HEK293 (cell line): ENCODE results near the gene CTNNB1.

Experiments used
- CTCF ChIA-PET: fragments of 350-600 bp; formaldehyde crosslinking; extraction: SDS; loops from one replicate; lab custom pipeline; 2021; ENCODE audit warnings: antibody characterized with exemption; lab: Yijun Ruan, JAX
- POLR2A ChIA-PET: fragments of 300-600 bp; formaldehyde crosslinking; extraction: SDS; loops from one replicate; lab custom pipeline; 2020; ENCODE audit warnings: antibody characterized with exemption, inconsistent platforms; lab: Yijun Ruan, JAX
- H3K27ac ChIP-seq: fragments of 200-500 bp; sonication (Bioruptor generic); 2 replicates; pipeline ENCODE4 v1.5.1; 2014; ENCODE audit warnings: low read depth, low read length, control low read depth, inconsistent platforms; ENCODE audit errors: extremely low read depth
- H3K36me3 ChIP-seq, 2 experiments: fragments of 200-500 bp in 1 of 2; sonication (Bioruptor generic) in 1 of 2; 1 replicate in 1 of 2; 2 replicates in 1 of 2; pipeline ENCODE4 v1.5.1; 2014 to 2017; ENCODE audit warnings: inconsistent platforms in 2 of 2, low read length in 2 of 2; ENCODE audit not compliant: control insufficient read depth in 2 of 2, insufficient read depth in 1 of 2
- H3K4me1 ChIP-seq: fragments of 200-500 bp; sonication (Bioruptor generic); 2 replicates; pipeline ENCODE4 v1.5.1; 2014; ENCODE audit warnings: mild to moderate bottlenecking, low read length, inconsistent platforms; ENCODE audit not compliant: control insufficient read depth, insufficient read depth
- H3K4me3 ChIP-seq: 2 replicates; pipeline ENCODE4 v1.5.1; 2011; ENCODE audit warnings: low read depth, mild to moderate bottlenecking, control low read depth, low read length, moderate library complexity
- H3K9me3 ChIP-seq: fragments of 200-500 bp; sonication (Bioruptor generic); 2 replicates; pipeline ENCODE4 v1.5.1; 2014; ENCODE audit warnings: low read depth, low read length, inconsistent platforms; ENCODE audit not compliant: control insufficient read depth, insufficient read depth
- KLF1 ChIP-seq: fragments of 450-650 bp; formaldehyde crosslinking; IDR thresholded peaks from 2 replicates; pipeline ENCODE4 v1.5.1; 2016; ENCODE audit warnings: missing biosample characterization, missing genetic modification characterization
- PRDM1 ChIP-seq: fragments of 450-650 bp; formaldehyde crosslinking; IDR thresholded peaks from 2 replicates; pipeline ENCODE4; 2016; ENCODE audit warnings: missing biosample characterization, missing genetic modification characterization
- ZNF114 ChIP-seq: fragments of 450-650 bp; formaldehyde crosslinking; IDR thresholded peaks from 2 replicates; pipeline ENCODE4 v1.5.0; 2017; ENCODE audit warnings: missing biosample characterization, missing genetic modification characterization
- ZNF202 ChIP-seq: fragments of 450-650 bp; formaldehyde crosslinking; IDR thresholded peaks from 2 replicates; pipeline ENCODE4 v1.5.1; 2016; ENCODE audit warnings: missing biosample characterization, missing genetic modification characterization, borderline replicate concordance
- ZNF394 ChIP-seq: fragments of 450-650 bp; formaldehyde crosslinking; IDR thresholded peaks from 2 replicates; pipeline ENCODE4 v1.5.1; 2016; ENCODE audit warnings: missing biosample characterization, missing genetic modification characterization, mild to moderate bottlenecking, moderate library complexity, borderline replicate concordance
- ZNF530 ChIP-seq: fragments of 450-650 bp; formaldehyde crosslinking; IDR thresholded peaks from 2 replicates; pipeline ENCODE4 v1.5.1; 2016; ENCODE audit warnings: low read depth, missing biosample characterization, missing genetic modification characterization
- ZNF561 ChIP-seq: fragments of 450-650 bp; IDR thresholded peaks from 2 replicates; pipeline ENCODE4 v1.5.1; 2018; ENCODE audit warnings: missing biosample characterization, missing genetic modification characterization, borderline replicate concordance
- ZNF677 ChIP-seq: fragments of 450-650 bp; IDR thresholded peaks from 2 replicates; pipeline ENCODE4 v1.5.0; 2018; ENCODE audit warnings: missing biosample characterization, mild to moderate bottlenecking, missing genetic modification characterization, moderate library complexity
- ZNF777 ChIP-seq: fragments of 450-650 bp; formaldehyde crosslinking; IDR thresholded peaks from 2 replicates; pipeline ENCODE4 v1.5.1; 2017; ENCODE audit warnings: missing biosample characterization, missing genetic modification characterization, borderline replicate concordance
- ZSCAN16 ChIP-seq: fragments of 450-650 bp; formaldehyde crosslinking; IDR thresholded peaks from 2 replicates; pipeline ENCODE4 v1.5.1; 2016; ENCODE audit warnings: missing biosample characterization, missing genetic modification characterization
- ZSCAN30 ChIP-seq: fragments of 450-650 bp; IDR thresholded peaks from 2 replicates; pipeline ENCODE4 v1.5.1; 2018; ENCODE audit warnings: missing biosample characterization, mild to moderate bottlenecking, missing genetic modification characterization, moderate library complexity
- TF ChIP-seq, protein P1 (sequence below): fragments of 450-650 bp; formaldehyde crosslinking; IDR thresholded peaks from 2 replicates; pipeline ENCODE4 v1.5.1; 2016; ENCODE audit warnings: missing biosample characterization, missing genetic modification characterization
- TF ChIP-seq, protein P2 (sequence below): fragments of 450-650 bp; formaldehyde crosslinking; IDR thresholded peaks from 2 replicates; pipeline ENCODE4 v1.5.1; 2017; ENCODE audit warnings: missing biosample characterization, mild to moderate bottlenecking, missing genetic modification characterization, moderate library complexity
- TF ChIP-seq, protein P3 (sequence below): fragments of 450-650 bp; formaldehyde crosslinking; IDR thresholded peaks from 2 replicates; pipeline ENCODE4 v1.5.1; 2016; ENCODE audit warnings: missing biosample characterization, missing genetic modification characterization, borderline replicate concordance
- TF ChIP-seq, protein P4 (sequence below): fragments of 450-650 bp; formaldehyde crosslinking; IDR thresholded peaks from 2 replicates; pipeline ENCODE4 v1.5.0; 2017; ENCODE audit warnings: missing biosample characterization, missing genetic modification characterization, borderline replicate concordance

The CTNNB1 gene

DNA sequence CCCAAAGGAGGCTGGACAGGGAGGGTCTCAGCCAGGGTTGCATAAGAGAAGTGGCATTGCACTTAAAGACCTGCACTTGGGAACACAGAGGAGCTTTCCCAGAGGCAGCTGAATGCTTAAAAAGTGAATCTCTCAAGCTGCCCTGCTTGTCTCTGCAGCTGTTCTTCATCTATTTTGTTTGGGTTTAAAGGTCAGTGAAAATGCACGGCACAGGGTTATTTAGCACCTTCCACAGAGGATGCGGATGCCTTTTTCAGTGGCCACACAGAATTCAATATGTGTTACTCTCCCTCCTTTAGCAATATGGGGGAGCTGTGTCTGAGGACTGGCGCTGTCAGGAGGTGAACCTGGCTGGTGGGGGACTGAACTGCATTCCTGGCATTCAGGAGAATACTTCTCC lies 22.7 kb upstream of the CTNNB1 start:
- POLR2A ChIA-PET = no interaction called here
- H3K36me3 ChIP-seq = no peaks in the 10 kb centered on the region
- no peak overlapping the region for H3K27ac ChIP-seq
- TF ChIP-seq ZNF394 (tag by site-specific recombination) = no peak
- no peak for TF ChIP-seq ZSCAN30
- TF ChIP-seq ZNF530 (tag by site-specific recombination) = no peak
- no peak for TF ChIP-seq ZNF114 (tag by site-specific recombination)
- TF ChIP-seq ZNF202 (tag by site-specific recombination) = no peak
- no peak for TF ChIP-seq KLF1
- TF ChIP-seq, protein P1, sequence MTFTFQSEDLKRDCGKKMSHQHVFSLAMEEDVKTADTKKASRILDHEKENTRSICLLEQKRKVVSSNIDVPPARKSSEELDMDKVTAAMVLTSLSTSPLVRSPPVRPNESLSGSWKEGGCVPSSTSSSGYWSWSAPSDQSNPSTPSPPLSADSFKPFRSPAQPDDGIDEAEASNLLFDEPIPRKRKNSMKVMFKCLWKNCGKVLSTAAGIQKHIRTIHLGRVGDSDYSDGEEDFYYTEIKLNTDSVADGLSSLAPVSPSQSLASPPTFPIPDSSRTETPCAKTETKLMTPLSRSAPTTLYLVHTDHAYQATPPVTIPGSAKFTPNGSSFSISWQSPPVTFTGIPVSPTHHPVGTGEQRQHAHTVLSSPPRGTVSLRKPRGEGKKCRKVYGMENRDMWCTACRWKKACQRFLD (tag by site-specific recombination) = no peak
- TF ChIP-seq, all 188 proteins: peak for 0
- Histone ChIP-seq H3K4me3 (no peak overlapping the region), H3K9me3 (no peaks in the 10 kb centered on the region), H3K4me1 (no peaks in the 10 kb centered on the region)
- CTCF ChIA-PET = no interaction called here

DNA sequence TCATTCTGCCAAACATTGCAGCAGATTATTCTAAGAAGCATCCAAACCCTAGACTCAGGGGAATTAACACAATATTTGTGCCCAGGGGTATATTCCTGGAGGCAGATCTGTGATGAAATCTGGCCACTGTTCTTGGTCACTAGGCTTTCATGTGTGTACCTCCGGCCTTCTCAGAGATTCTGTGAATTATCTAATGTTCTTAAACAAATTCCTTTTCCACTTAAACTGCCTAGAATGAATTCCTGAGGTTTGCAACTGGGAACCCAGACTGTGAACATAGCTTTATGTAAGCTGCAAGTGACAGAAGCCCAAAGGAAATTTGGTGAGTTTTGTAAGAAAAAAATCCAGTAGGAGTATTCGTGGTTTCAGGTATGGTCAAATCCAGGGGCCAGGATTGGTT lies 20.7 kb upstream of the CTNNB1 start:
- no peak overlapping the region for H3K27ac ChIP-seq
- H3K9me3 ChIP-seq = no peaks in the 10 kb centered on the region
- H3K4me1 ChIP-seq = no peaks in the 10 kb centered on the region
- no peaks in the 10 kb centered on the region for H3K36me3 ChIP-seq
- ChIA-PET CTCF (no interaction called here), POLR2A (no interaction called here)
- TF ChIP-seq, protein P2, sequence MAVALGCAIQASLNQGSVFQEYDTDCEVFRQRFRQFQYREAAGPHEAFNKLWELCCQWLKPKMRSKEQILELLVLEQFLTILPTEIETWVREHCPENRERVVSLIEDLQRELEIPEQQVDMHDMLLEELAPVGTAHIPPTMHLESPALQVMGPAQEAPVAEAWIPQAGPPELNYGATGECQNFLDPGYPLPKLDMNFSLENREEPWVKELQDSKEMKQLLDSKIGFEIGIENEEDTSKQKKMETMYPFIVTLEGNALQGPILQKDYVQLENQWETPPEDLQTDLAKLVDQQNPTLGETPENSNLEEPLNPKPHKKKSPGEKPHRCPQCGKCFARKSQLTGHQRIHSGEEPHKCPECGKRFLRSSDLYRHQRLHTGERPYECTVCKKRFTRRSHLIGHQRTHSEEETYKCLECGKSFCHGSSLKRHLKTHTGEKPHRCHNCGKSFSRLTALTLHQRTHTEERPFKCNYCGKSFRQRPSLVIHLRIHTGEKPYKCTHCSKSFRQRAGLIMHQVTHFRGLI (tag by site-specific recombination) = no peak
- H3K4me3 ChIP-seq = no peak overlapping the region

DNA sequence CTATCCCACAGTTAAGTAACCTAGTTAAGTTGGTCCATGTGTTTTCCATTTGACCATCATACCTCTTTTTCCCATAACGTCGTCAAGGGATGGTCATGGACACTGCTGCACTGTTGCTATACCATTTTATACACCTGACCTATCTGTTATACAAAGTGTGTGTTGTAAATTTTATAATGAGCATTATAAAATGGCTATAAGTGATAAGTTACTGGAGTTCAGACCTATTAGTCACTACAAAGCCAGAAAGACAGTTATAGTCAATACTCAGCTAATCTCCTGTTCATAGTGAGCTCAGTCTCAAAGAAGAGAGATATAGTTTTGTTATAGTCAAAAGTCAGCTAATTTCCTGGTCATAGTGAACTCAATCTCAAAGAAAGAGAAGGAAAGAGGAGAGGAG lies 18.9 kb upstream of the CTNNB1 start:
- Histone ChIP-seq H3K36me3 (no peaks in the 10 kb centered on the region), H3K4me3 (no peak overlapping the region), H3K9me3 (no peaks in the 10 kb centered on the region), H3K27ac (no peak overlapping the region), H3K4me1 (no peaks in the 10 kb centered on the region)
- CTCF ChIA-PET = interaction anchor here (0.6 kb wide), 1 partner anchor 10 kb away, joined by 3 read pairs; no protein-coding TSS in a partner anchor
- POLR2A ChIA-PET = interaction anchor here (1.0 kb wide), 1 partner anchor 19 kb away, joined by 5 read pairs; the partner anchor contains the start of gene CTNNB1
- TF ChIP-seq ZNF777 (tag by site-specific recombination) (no peak), ZNF114 (tag by site-specific recombination) (no peak), ZNF677 (no peak)

DNA sequence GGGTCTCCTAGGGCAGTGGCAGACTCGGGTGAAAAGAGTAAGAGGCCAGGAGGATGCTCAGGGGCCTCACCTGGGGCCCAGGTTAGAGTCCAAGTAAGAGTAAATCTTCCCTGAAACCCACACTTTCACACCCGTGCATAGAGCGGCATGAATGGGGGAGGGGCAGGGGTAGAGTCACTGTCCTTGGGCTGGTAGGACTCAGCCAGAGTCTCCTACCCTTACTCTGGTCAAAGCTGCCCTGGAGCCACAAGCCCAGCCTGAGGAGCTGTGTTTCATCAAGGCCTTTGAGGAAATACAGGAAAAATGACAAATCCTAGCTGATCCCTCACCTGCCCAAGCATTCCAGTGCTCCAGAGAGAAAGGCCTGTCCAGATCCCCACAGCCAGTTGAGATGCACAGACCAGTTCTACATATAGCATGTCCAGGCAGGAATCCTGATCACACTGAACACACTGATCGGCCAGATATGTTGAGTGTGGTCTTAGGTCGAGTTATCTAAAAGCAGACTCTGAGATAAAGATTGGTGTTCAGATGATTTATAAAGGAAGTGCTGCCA lies 16.7 kb upstream of the CTNNB1 start:
- no peak overlapping the region for H3K4me3 ChIP-seq
- CTCF ChIA-PET = no interaction called here
- no peak overlapping the region for H3K27ac ChIP-seq
- no peaks in the 10 kb centered on the region for H3K4me1 ChIP-seq
- no peak for TF ChIP-seq ZSCAN16
- TF ChIP-seq, protein P3, sequence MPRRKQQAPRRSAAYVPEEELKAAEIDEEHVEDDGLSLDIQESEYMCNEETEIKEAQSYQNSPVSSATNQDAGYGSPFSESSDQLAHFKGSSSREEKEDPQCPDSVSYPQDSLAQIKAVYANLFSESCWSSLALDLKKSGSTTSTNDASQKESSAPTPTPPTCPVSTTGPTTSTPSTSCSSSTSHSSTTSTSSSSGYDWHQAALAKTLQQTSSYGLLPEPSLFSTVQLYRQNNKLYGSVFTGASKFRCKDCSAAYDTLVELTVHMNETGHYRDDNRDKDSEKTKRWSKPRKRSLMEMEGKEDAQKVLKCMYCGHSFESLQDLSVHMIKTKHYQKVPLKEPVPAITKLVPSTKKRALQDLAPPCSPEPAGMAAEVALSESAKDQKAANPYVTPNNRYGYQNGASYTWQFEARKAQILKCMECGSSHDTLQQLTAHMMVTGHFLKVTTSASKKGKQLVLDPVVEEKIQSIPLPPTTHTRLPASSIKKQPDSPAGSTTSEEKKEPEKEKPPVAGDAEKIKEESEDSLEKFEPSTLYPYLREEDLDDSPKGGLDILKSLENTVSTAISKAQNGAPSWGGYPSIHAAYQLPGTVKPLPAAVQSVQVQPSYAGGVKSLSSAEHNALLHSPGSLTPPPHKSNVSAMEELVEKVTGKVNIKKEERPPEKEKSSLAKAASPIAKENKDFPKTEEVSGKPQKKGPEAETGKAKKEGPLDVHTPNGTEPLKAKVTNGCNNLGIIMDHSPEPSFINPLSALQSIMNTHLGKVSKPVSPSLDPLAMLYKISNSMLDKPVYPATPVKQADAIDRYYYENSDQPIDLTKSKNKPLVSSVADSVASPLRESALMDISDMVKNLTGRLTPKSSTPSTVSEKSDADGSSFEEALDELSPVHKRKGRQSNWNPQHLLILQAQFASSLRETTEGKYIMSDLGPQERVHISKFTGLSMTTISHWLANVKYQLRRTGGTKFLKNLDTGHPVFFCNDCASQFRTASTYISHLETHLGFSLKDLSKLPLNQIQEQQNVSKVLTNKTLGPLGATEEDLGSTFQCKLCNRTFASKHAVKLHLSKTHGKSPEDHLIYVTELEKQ = no peak
- TF ChIP-seq PRDM1 (tag by site-specific recombination) = no peak
- no peak for TF ChIP-seq ZNF561
- TF ChIP-seq, protein P4, sequence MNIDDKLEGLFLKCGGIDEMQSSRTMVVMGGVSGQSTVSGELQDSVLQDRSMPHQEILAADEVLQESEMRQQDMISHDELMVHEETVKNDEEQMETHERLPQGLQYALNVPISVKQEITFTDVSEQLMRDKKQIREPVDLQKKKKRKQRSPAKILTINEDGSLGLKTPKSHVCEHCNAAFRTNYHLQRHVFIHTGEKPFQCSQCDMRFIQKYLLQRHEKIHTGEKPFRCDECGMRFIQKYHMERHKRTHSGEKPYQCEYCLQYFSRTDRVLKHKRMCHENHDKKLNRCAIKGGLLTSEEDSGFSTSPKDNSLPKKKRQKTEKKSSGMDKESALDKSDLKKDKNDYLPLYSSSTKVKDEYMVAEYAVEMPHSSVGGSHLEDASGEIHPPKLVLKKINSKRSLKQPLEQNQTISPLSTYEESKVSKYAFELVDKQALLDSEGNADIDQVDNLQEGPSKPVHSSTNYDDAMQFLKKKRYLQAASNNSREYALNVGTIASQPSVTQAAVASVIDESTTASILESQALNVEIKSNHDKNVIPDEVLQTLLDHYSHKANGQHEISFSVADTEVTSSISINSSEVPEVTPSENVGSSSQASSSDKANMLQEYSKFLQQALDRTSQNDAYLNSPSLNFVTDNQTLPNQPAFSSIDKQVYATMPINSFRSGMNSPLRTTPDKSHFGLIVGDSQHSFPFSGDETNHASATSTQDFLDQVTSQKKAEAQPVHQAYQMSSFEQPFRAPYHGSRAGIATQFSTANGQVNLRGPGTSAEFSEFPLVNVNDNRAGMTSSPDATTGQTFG (tag by site-specific recombination) = no peak
- TF ChIP-seq, all 188 proteins: peak for 0
- Histone ChIP-seq H3K9me3 (no peaks in the 10 kb centered on the region), H3K36me3 (no peaks in the 10 kb centered on the region)
- POLR2A ChIA-PET = interaction anchor here (1.0 kb wide), 1 partner anchor 17 kb away, joined by 3 read pairs; the partner anchor contains the start of gene CTNNB1
